Common myeloid progenitor, CD34-positive (primary cell): Measurements from ENCODE around the gene RAI1.

Source experiments
- CTCF ChIA-PET: fragments of 350-600 bp; sonication (Branson Sonifier 250); formaldehyde crosslinking; loops from one replicate; lab custom pipeline; 2021; ENCODE audit warnings: antibody characterized with exemption; lab: Charles Lee
- POLR2A ChIA-PET: fragments of 350-600 bp; sonication (Branson Sonifier 250); formaldehyde crosslinking; loops from one replicate; lab custom pipeline; 2021; ENCODE audit warnings: antibody characterized with exemption; lab: Charles Lee
- DNase-seq, 3 donors: peaks; one replicate each; pipeline versions ENCODE4 v3.0.0 to v3.0.0-alpha.2; 2013
- H3K27ac ChIP-seq, 2 experiments: 1 replicate in 1 of 2; 2 replicates in 1 of 2; pipeline ENCODE4 v1.7.0; 2013; ENCODE audit warnings: inconsistent platforms in 2 of 2, low read length in 2 of 2, mild to moderate bottlenecking in 2 of 2, low read depth in 1 of 2, moderate library complexity in 1 of 2; ENCODE audit not compliant: severe bottlenecking in 2 of 2, insufficient read depth in 1 of 2, poor library complexity in 1 of 2
- H3K27me3 ChIP-seq, 5 experiments: replicated peaks in 2 of 5; 1 replicate in 3 of 5; 2 replicates in 2 of 5; pipeline versions ENCODE4 v1.6.1 to v1.7.0; 2013; ENCODE audit warnings: low read length in 4 of 5, mild to moderate bottlenecking in 2 of 5, moderate library complexity in 2 of 5, inconsistent platforms in 1 of 5; ENCODE audit not compliant: insufficient read depth in 5 of 5, control insufficient read depth in 4 of 5
- H3K36me3 ChIP-seq, 4 experiments: 1 replicate in 2 of 4; 2 replicates in 2 of 4; pipeline versions ENCODE4 v1.6.1 to v1.7.0; 2013; ENCODE audit warnings: low read length in 3 of 4, control low read depth in 1 of 4, mild to moderate bottlenecking in 1 of 4; ENCODE audit not compliant: control insufficient read depth in 4 of 4, insufficient read depth in 4 of 4
- H3K4me1 ChIP-seq, 4 experiments: 1 replicate in 3 of 4; 2 replicates in 1 of 4; pipeline versions ENCODE4 v1.6.1 to v1.7.1; 2013; ENCODE audit warnings: low read length in 3 of 4, mild to moderate bottlenecking in 3 of 4, control low read depth in 1 of 4, inconsistent platforms in 1 of 4, moderate library complexity in 1 of 4; ENCODE audit not compliant: control insufficient read depth in 4 of 4, insufficient read depth in 4 of 4; ENCODE audit errors: control extremely low read depth in 1 of 4
- H3K4me3 ChIP-seq, 7 experiments: 1 replicate in 4 of 7; 2 replicates in 3 of 7; pipeline versions ENCODE4 v1.5.1 to v1.7.0; 2013; ENCODE audit warnings: mild to moderate bottlenecking in 7 of 7, low read length in 6 of 7, moderate library complexity in 6 of 7, inconsistent platforms in 2 of 7, low read depth in 2 of 7, control low read depth in 1 of 7; ENCODE audit not compliant: insufficient read depth in 4 of 7, control insufficient read depth in 1 of 7; ENCODE audit errors: extremely low read depth in 1 of 7
- H3K9me3 ChIP-seq, 5 experiments: 1 replicate in 4 of 5; 2 replicates in 1 of 5; pipeline versions ENCODE4 v1.6.1 to v1.7.1; 2013; ENCODE audit warnings: low read length in 4 of 5, mild to moderate bottlenecking in 2 of 5, inconsistent platforms in 1 of 5, low read depth in 1 of 5, moderate library complexity in 1 of 5; ENCODE audit not compliant: control insufficient read depth in 4 of 5, insufficient read depth in 2 of 5; ENCODE audit errors: control extremely low read depth in 1 of 5
- WGBS: methylation state at CpG from one replicate; pipeline ENCODE4 v1.1.5; 2013; ENCODE audit not compliant: insufficient coverage; 5-methylcytosine and 5-hydroxymethylcytosine counted together

RAI1 gene

GRCh38 chr17:17842111-17842876, 161.0 kb downstream of the RAI1 start:
- Histone ChIP-seq H3K36me3 (no peaks in the 10 kb centered on the region), H3K4me3 (no peak overlapping the region), H3K27me3 (no peaks in the 10 kb centered on the region), H3K9me3 (no peaks in the 10 kb centered on the region), H3K27ac (no peak overlapping the region), H3K4me1 (peaks cover 5 to 73% (median 44%) of the 10 kb centered on the region in 4 experiments)
- DNase-seq, result no peak
- ChIA-PET CTCF (interaction anchor here (0.7 to 2.9 kb wide), 4 partner anchors 10 to 174 kb away, joined by 3 to 14 read pairs (median 4); no protein-coding TSS in a partner anchor), POLR2A (no interaction called here)
- WGBS, result 91% methylated on average over 8 of the region's 9 CpGs

DNA sequence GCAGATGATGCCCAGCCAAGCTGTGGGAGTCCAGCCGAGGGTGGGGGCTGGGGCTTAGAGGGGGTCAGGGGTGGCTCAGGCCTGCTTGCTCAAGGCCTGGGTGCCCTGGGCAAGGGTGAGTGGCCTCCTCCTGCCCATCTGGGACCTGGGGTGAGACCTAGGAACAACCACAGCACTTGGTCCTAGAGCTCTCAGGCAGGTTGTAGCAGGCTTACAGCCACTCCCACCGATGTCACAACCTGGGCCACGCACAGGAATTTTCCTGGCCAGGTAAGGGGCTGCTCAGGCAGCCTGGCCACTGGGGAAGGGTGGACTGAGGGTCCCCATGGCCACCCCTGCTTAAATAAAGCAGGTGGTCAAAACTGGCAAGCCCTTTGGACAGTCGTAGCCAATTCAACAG, 161.8 kb downstream of the RAI1 start:
- CTCF ChIA-PET, result interaction anchor here (1.9 kb wide), 1 partner anchor 18 kb away, joined by 5 read pairs; no protein-coding TSS in a partner anchor
- 100% methylated on average over 3 of the region's 4 CpGs for WGBS

DNA sequence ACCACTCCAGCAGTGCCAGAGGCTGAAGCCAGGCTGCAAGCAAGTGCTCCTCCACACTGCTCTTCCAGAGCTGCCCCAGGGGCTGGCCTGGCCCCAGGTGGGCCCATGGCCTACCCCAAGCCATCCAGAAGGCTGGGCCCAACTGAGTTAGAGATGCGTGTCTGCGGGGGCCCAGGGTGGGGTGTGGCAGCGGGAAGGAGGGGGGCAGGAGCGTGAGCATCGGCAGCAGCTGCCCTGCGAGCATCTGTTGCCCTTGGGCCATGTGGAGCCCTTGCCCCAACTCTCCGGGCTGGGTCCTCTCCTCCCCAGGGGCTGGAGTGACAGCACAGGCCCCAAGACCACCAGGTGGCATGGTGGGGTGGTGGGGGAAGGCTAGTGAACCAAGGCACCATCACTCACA, 162.8 kb downstream of the RAI1 start:
- Histone ChIP-seq H3K27ac (no peak overlapping the region), H3K4me1 (peaks cover 0 to 73% (median 44%) of the 10 kb centered on the region in 4 experiments), H3K4me3 (no peak overlapping the region), H3K27me3 (no peaks in the 10 kb centered on the region), H3K36me3 (no peaks in the 10 kb centered on the region), H3K9me3 (no peaks in the 10 kb centered on the region)
- ChIA-PET POLR2A (no interaction called here), CTCF (no interaction called here)
- WGBS, result 96% methylated on average over 4 of the region's 7 CpGs
- DNase-seq, result no peak

More for the DNA sequence above, 161.8 kb downstream of the RAI1 start:
- H3K27me3 ChIP-seq, result no peaks in the 10 kb centered on the region
- H3K27ac ChIP-seq, result no peak overlapping the region
- H3K36me3 ChIP-seq, result no peaks in the 10 kb centered on the region
- DNase-seq, result no peak
- POLR2A ChIA-PET, result no interaction called here
- peaks cover 3 to 73% (median 44%) of the 10 kb centered on the region in 4 experiments for H3K4me1 ChIP-seq
- H3K4me3 ChIP-seq, result no peak overlapping the region
- H3K9me3 ChIP-seq, result no peaks in the 10 kb centered on the region

- Histone ChIP-seq H3K4me3 (no peak overlapping the region), H3K36me3 (no peaks in the 10 kb centered on the region), H3K27me3 (no peaks in the 10 kb centered on the region), H3K4me1 (peaks cover 0 to 73% (median 44%) of the 10 kb centered on the region in 4 experiments), H3K9me3 (no peaks in the 10 kb centered on the region), H3K27ac (no peak overlapping the region)
- ChIA-PET CTCF (interaction anchor here (1.6 kb wide), 1 partner anchor 9 kb away, joined by 3 read pairs; no protein-coding TSS in a partner anchor), POLR2A (no interaction called here)
- 100% methylated on average over 2 of the region's 6 CpGs for WGBS
- DNase-seq, result no peak
These were observed 163.2 kb downstream of the RAI1 start for GRCh38 chr17:17844500-17844899.

DNA sequence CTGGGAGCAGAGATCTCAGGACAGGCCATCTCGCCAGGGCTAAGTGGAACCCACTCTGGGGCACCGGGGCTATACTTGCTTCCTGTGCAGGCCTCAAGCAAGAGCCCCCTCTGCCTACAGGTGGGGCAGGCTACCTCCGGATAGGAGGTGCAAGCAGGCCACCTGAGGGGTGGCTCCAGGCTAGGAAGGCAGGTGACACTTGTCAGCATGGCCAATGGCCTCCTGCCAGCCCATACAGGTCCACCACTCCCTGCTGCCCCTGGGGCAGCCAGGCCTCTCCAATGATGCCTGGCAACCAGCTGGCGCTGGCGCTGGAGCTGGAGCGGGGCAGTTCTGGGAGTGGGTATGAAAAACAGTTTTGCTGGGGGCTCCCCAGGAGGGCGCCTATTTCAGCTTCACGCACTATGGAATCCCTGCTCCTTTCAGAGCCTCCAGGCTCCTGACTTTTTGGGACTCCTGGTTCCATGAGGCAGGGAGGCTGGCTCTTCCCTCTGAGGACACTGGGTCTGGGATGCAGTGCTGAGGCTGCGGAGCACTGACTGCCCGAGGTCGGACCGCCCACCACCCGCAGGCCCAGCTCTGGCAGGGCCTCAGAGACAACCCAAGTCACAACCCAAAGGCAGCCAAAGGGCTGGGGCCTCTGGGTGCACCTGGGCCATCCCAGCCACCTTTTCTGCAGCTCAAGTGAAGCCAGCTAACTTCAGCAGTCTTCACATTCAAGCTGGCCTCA, 164.0 kb downstream of the RAI1 start:
- 93% methylated on average over 9 of the region's 13 CpGs for WGBS
- no peaks in the 10 kb centered on the region for H3K36me3 ChIP-seq
- H3K27ac ChIP-seq, result no peak overlapping the region
- peaks cover 0 to 73% (median 45%) of the 10 kb centered on the region in 4 experiments for H3K4me1 ChIP-seq
- ChIA-PET CTCF (interaction anchor here (1.0 to 5.7 kb wide), 4 partner anchors 9 to 33 kb away, joined by 3 to 39 read pairs (median 7); partner anchors contain the start of gene SREBF1), POLR2A (no interaction called here)
- no peaks in the 10 kb centered on the region for H3K9me3 ChIP-seq
- H3K4me3 ChIP-seq, result no peak overlapping the region
- H3K27me3 ChIP-seq, result no peaks in the 10 kb centered on the region
- no peak for DNase-seq

GRCh38 chr17:17846003-17846402, 164.7 kb downstream of the RAI1 start:
- POLR2A ChIA-PET, result no interaction called here
- no peak for DNase-seq

More at GRCh38 chr17:17846003-17846402, 164.7 kb downstream of the RAI1 start:
- CTCF ChIA-PET, result interaction anchor here (1.0 to 5.7 kb wide), 5 partner anchors 8 to 40 kb away, joined by 3 to 39 read pairs (median 3); partner anchors contain the start of gene SREBF1
- 96% methylated on average over 8 of the region's 8 CpGs for WGBS
- Histone ChIP-seq H3K9me3 (no peaks in the 10 kb centered on the region), H3K27ac (no peak overlapping the region), H3K4me3 (no peak overlapping the region), H3K27me3 (no peaks in the 10 kb centered on the region), H3K4me1 (peaks cover 0 to 73% (median 46%) of the 10 kb centered on the region in 4 experiments), H3K36me3 (no peaks in the 10 kb centered on the region)
